Fibroblast of pulmonary artery (primary cell): ENCODE measurements around the gene PERP.

ENCODE experiments used
- DNase-seq: peaks from one replicate; pipeline ENCODE4 v3.0.0-alpha.2; 2010; ENCODE audit warnings: low read depth
- H3K4me3 ChIP-seq: replicated peaks from 2 replicates; pipeline ENCODE4 v1.5.1; 2011; ENCODE audit warnings: low read depth, mild to moderate bottlenecking, control low read depth, low read length, moderate library complexity
- CTCF ChIP-seq: IDR thresholded peaks from 2 replicates; pipeline ENCODE4 v1.5.1; 2011; ENCODE audit warnings: mild to moderate bottlenecking, control low read depth, low read length, inconsistent platforms; ENCODE audit errors: missing control alignments

PERP gene

GRCh38 chr6:138063726-138064125 lies 43.5 kb downstream of the PERP start:
- TF ChIP-seq CTCF = no peak
- H3K4me3 ChIP-seq = no peak overlapping the region
- no peak for DNase-seq

- no peak for DNase-seq
- H3K4me3 ChIP-seq = no peak overlapping the region
- no peak for TF ChIP-seq CTCF
Observed at GRCh38 chr6:138054982-138055381, 52.2 kb downstream of the PERP start.

DNA sequence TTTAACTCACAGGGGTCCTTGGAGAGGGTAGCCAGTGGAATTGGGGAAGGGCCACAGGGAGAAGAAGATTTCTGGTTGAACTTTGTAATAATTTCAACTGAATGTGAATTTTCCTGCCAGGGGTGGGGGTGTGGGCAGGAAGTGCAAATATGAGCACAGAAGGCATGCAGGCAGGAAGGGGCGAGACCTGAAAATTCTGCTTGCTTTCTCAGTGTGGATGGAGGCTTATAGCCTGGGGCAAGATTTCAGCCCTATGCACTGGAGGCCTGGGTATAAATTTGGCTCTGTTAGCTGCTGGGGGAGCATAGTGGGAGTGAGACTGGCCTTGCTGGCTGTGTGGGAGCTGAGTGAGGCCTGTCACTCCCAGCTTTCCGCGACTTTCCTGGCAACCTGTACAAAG lies 54.4 kb downstream of the PERP start:
- H3K4me3 ChIP-seq = no peak overlapping the region
- no peak for DNase-seq
- TF ChIP-seq CTCF = no peak

DNA sequence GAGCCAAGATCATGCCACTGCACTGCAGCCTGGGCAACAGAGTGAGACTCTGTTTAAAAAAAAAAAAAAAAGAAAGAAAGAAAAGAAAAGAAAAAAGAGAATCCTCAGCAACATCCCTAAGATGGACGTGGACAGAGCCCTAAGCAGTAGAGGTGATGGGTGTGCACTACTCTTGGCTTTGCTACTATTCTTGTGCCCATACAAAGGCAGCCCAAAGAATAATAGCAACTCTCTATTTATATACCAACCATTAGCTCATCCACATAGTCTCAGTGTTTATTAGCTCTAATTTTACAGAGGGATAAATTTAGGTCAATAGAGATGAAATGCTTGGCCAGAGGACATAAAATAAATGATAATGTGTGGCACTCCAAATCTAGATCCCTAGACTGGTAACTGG lies 62.2 kb downstream of the PERP start:
- H3K4me3 ChIP-seq = no peak overlapping the region
- DNase-seq = no peak
- TF ChIP-seq CTCF = no peak

DNA sequence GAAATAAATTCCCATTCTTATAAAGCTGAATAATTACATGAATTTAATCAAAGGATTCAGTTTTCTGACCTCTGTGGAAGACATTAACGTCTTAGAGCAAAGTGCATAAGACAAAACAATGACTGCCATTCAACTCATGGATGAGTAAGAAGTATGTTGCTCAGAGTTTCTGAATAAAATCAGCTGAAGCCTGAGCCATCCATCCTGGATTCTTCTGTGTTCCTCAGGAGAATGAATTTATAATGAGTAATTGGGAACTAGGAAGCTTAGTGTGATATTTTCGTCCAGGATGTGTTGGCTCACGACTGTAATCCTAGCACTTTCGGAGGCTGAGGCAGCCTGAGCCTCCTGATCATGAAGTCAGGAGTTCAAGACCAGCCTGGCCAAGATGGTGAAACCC lies 62.8 kb downstream of the PERP start:
- DNase-seq = no peak
- H3K4me3 ChIP-seq = no peak overlapping the region
- no peak for TF ChIP-seq CTCF
